Tibial artery (tissue), 4 donors: ENCODE data around the gene HIGD1A.

Source experiments
- DNase-seq, 2 donors: peaks; one replicate each; pipeline ENCODE4 v3.0.0-alpha.2; 2019
- H3K27ac ChIP-seq, 2 donors: fragments of 200-600 bp; sonication (generic) in 1 of 2; 1 replicate in 1 of 2; 2 replicates in 1 of 2; pipeline ENCODE4 v1.5.1; 2018 to 2019; ENCODE audit warnings: mild to moderate bottlenecking in 1 of 2
- H3K27me3 ChIP-seq, 2 donors: fragments of 200-600 bp; sonication (generic) in 1 of 2; one replicate each; pipeline versions ENCODE4 v1.5.1 to v1.6.0; 2016 to 2019
- H3K36me3 ChIP-seq, 3 donors: fragments of 200-600 bp; sonication (generic) in 2 of 3; one replicate each; pipeline ENCODE4 v1.5.1; 2016 to 2019; ENCODE audit warnings: mild to moderate bottlenecking in 2 of 3
- H3K4me1 ChIP-seq, 4 donors: fragments of 200-600 bp; sonication (generic) in 2 of 4; 1 replicate in 3 of 4; 2 replicates in 1 of 4; pipeline ENCODE4 v1.5.1; 2016 to 2019
- H3K4me3 ChIP-seq, 2 donors: fragments of 200-600 bp; sonication (generic) in 1 of 2; 1 replicate in 1 of 2; 2 replicates in 1 of 2; pipeline ENCODE4 v1.5.1; 2018 to 2019; ENCODE audit warnings: mild to moderate bottlenecking in 2 of 2
- H3K9me3 ChIP-seq, 3 donors: fragments of 200-600 bp; sonication (generic) in 1 of 3; one replicate each; pipeline ENCODE4 v1.5.1; 2016 to 2019
- intact Hi-C: fragments of 100-400 bp; cut with DNase I; formaldehyde crosslinking; loops from one replicate; pipeline ENCODE4 v1.15.0; 2023; ENCODE audit warnings: low total_unique reads
- TF ChIP-seq, protein P1 (sequence below), 2 experiments: fragments of 200-600 bp in 1 of 2; fragments of 450-650 bp in 1 of 2; IDR thresholded peaks; one replicate each; pipeline ENCODE4 v1.5.1; 2017 to 2019; ENCODE audit warnings: antibody characterized with exemption in 2 of 2, mild to moderate bottlenecking in 1 of 2, moderate library complexity in 1 of 2

Gene HIGD1A

DNA sequence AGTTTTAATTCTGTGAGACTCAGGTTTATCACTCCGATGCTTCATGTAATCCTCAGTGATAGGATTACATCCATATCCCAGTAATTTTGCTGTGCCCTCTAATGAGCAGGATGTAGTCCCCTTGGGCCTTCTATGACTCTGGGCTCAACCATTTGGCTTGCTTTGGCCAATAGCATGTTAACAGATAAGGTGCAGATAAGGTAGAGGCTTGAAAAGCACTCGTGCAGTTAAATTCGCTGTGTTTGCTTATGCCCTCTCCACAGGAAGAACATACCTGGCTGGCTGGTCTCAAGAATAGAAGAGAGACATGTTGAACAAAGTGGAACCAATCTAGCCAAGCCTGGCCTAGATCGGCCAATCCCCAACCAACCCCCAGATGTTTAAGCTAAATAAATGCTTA lies 51.3 kb downstream of the HIGD1A start:
- intact Hi-C loops: loop anchor here (5.0 kb wide), 1 partner anchor 251 kb away; the partner anchor contains the start of gene VIPR1
- TF ChIP-seq, protein P1, sequence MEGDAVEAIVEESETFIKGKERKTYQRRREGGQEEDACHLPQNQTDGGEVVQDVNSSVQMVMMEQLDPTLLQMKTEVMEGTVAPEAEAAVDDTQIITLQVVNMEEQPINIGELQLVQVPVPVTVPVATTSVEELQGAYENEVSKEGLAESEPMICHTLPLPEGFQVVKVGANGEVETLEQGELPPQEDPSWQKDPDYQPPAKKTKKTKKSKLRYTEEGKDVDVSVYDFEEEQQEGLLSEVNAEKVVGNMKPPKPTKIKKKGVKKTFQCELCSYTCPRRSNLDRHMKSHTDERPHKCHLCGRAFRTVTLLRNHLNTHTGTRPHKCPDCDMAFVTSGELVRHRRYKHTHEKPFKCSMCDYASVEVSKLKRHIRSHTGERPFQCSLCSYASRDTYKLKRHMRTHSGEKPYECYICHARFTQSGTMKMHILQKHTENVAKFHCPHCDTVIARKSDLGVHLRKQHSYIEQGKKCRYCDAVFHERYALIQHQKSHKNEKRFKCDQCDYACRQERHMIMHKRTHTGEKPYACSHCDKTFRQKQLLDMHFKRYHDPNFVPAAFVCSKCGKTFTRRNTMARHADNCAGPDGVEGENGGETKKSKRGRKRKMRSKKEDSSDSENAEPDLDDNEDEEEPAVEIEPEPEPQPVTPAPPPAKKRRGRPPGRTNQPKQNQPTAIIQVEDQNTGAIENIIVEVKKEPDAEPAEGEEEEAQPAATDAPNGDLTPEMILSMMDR (IDR thresholded peaks at IDR 0.05): no peak
- Histone ChIP-seq H3K4me3 (no peak overlapping the region), H3K36me3 (no peaks in the 10 kb centered on the region), H3K27me3 (no peaks in the 10 kb centered on the region), H3K9me3 (no peaks in the 10 kb centered on the region), H3K4me1 (peaks cover 0 to 28% (median 10%) of the 10 kb centered on the region in 4 donors), H3K27ac (no peak overlapping the region)
- DNase-seq: no peak

DNA sequence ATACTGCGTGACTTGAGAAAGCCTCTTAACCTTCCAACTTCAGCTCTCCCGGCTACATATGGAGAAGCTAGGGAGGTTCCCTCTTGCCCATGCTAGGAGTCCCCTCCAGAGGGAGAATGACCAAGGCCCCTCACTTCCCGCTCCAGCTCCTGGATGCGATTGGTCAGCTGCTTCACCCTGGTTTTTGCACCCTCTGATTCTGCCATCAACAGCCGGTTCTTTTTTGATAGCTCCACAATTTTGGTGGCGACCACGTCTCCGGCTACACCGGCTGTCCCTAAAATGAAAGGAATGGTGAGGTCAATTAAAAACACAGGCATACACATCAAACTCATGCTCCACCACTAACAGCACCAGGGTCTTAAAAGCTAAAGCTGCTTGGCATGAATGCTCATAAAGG lies 51.8 kb downstream of the HIGD1A start:
- no peaks in the 10 kb centered on the region for H3K36me3 ChIP-seq
- intact Hi-C loops: loop anchor here (5.0 kb wide), 1 partner anchor 250 kb away; the partner anchor contains the start of gene VIPR1
- no peak overlapping the region for H3K4me3 ChIP-seq
- no peaks in the 10 kb centered on the region for H3K9me3 ChIP-seq
- H3K27ac ChIP-seq: no peak overlapping the region
- no peaks in the 10 kb centered on the region for H3K27me3 ChIP-seq
- peak in 1 of 2 donors; percentile 9 for DNase-seq
- TF ChIP-seq, protein P1 (IDR thresholded peaks at IDR 0.05): no peak
- peaks cover 0 to 33% (median 13%) of the 10 kb centered on the region in 4 donors for H3K4me1 ChIP-seq

DNA sequence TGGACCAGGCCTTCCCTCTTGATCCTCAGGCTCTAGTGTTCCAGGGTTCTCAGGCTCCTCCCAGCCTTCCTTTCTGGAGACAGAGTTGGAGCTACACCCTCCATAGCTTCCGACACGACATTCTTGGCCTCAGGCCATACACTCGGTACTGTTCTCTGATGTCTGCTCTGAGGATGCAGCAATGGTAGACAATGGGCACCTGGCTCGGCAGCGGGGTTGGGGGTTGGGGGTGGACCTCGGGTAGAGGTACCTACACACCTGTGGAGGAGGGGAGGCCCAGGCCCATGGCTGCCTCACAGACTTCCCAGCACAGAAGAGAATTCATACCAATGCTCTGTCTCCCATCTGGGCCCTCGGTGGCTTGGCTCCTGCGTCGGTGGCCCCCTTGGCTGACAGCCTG lies 52.7 kb downstream of the HIGD1A start:
- TF ChIP-seq, protein P1 (IDR thresholded peaks at IDR 0.05): no peak
- H3K9me3 ChIP-seq: no peaks in the 10 kb centered on the region
- no peaks in the 10 kb centered on the region for H3K27me3 ChIP-seq
- intact Hi-C loops: loop anchor here (5.0 kb wide), 1 partner anchor 249 kb away; the partner anchor contains the start of gene VIPR1
- no peak overlapping the region for H3K4me3 ChIP-seq
- peak; percentile 16 to 65 for DNase-seq
- H3K4me1 ChIP-seq: peaks cover 0 to 42% (median 20%) of the 10 kb centered on the region in 4 donors
- H3K36me3 ChIP-seq: no peaks in the 10 kb centered on the region
- no peak overlapping the region for H3K27ac ChIP-seq

DNA sequence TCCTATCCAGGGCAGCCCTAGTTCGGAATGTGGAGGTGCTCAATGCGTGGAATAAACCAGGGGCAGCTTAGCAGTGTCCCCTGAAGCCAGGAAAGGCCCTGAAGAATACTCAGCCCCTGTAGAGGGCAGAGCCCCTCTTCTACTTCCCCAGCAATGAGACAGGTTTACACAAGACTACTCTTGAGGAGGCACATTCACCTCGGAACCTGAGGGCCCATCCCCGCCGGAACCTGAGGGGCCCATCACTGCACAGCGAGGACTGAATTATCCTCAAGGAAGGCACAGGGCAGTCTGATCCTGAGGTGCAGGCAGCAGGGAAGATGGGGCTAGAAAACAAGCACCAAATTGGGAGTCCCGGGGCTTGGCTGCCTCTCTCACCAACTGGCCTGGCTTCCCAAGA lies 53.5 kb downstream of the HIGD1A start:
- no peaks in the 10 kb centered on the region for H3K9me3 ChIP-seq
- peak; percentile 13 to 24 for DNase-seq
- intact Hi-C loops: loop anchor here (5.0 kb wide), 1 partner anchor 249 kb away; the partner anchor contains the start of gene VIPR1

DNA sequence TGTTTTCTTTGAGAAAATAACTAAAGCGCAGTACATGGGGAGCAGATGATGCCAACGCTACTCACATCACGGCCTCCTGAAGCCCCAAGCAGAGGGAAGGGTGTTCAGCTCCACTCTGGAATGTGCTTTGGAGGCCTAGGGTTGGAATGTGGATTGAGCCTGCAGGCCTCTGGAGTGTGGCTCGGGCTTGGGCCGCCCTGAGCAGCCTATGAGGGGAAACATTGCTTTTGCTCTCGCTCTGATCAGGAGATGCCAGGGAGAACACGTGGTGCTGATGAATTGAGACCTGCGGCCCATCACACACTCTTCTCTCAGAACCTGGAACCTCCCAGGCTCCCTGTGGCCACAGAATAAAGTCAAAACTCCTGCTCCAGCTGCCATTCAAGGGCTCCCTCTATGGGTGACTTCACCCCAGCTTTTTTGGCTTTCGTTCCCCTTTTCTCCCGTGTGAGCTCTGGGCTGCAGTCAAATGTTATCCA lies 54.5 kb downstream of the HIGD1A start:
- Histone ChIP-seq H3K36me3 (no peaks in the 10 kb centered on the region), H3K4me3 (no peak overlapping the region), H3K27me3 (no peaks in the 10 kb centered on the region), H3K4me1 (peaks cover 0 to 60% (median 35%) of the 10 kb centered on the region in 4 donors), H3K9me3 (no peaks in the 10 kb centered on the region), H3K27ac (peak overlapping the region; percentile 63 to 80)
- DNase-seq: peak; percentile 35 to 69
- intact Hi-C loops: loop anchor here (5.0 kb wide), 2 partner anchors 167 to 247 kb away; partner anchors contain the start of genes SEC22C and VIPR1
- TF ChIP-seq, protein P1 (IDR thresholded peaks at IDR 0.05): peak; percentile 61 to 62

More for the DNA sequence above, 53.5 kb downstream of the HIGD1A start:
- Histone ChIP-seq H3K27me3 (no peaks in the 10 kb centered on the region), H3K36me3 (no peaks in the 10 kb centered on the region), H3K27ac (peak overlapping the region in 1 of 2 donors; percentile 63), H3K4me1 (peaks cover 0 to 50% (median 28%) of the 10 kb centered on the region in 4 donors), H3K4me3 (no peak overlapping the region)
- TF ChIP-seq, protein P1 (IDR thresholded peaks at IDR 0.05): no peak
